Peyer's patch (tissue), 4 donors: Measurements from ENCODE around the gene IFFO2.

Experiments
- POLR2A ChIP-seq, 2 donors: fragments of 450-650 bp; IDR thresholded peaks; one replicate each; pipeline ENCODE4 v1.5.1; 2017; ENCODE audit warnings: antibody characterized with exemption in 2 of 2, mild to moderate bottlenecking in 2 of 2, moderate library complexity in 2 of 2
- TF ChIP-seq, protein P1 (sequence below), 6 experiments: fragments of 450-650 bp in 4 of 6; fragments of 200-600 bp in 2 of 6; sonication (generic) in 1 of 6; IDR thresholded peaks; one replicate each; pipeline ENCODE4 v1.5.1; 2017 to 2019; ENCODE audit warnings: antibody characterized with exemption in 6 of 6, mild to moderate bottlenecking in 3 of 6, moderate library complexity in 1 of 6

DNA sequence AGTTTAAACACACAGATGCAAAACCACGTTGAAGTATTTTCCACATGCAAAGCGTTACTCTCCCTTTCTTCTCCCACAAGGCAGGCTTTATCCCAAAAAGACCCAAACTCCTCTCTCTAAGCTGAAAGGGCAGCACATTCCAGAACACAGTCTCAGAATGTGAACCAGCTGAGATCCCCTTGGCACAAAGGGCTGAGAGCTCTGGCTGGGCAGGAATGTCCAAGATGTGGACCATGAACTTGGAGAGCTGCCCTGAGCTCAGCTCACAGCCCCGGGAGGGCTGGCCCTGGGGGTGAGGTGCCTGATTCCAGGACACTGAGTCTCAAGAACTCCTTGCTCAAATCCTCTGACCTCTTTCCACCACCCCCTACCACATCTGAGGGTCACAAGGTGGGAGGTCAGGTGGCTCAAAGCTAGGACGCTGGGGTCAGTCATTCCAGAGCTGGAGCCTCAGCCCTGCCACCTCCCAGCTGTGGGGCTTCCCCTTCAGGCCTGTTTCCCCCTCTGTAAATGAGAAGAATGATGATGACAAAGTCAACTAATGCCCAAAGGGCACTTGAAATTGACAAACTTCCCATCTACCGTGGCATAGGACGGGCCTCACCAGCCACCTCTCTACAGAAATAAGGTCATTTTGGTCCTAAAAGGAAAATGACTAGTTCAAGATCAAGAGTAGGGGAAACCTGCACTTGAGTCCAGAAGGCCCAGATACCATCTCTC, 65.6 kb downstream of the IFFO2 start:
- TF ChIP-seq, protein P1, sequence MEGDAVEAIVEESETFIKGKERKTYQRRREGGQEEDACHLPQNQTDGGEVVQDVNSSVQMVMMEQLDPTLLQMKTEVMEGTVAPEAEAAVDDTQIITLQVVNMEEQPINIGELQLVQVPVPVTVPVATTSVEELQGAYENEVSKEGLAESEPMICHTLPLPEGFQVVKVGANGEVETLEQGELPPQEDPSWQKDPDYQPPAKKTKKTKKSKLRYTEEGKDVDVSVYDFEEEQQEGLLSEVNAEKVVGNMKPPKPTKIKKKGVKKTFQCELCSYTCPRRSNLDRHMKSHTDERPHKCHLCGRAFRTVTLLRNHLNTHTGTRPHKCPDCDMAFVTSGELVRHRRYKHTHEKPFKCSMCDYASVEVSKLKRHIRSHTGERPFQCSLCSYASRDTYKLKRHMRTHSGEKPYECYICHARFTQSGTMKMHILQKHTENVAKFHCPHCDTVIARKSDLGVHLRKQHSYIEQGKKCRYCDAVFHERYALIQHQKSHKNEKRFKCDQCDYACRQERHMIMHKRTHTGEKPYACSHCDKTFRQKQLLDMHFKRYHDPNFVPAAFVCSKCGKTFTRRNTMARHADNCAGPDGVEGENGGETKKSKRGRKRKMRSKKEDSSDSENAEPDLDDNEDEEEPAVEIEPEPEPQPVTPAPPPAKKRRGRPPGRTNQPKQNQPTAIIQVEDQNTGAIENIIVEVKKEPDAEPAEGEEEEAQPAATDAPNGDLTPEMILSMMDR (IDR thresholded peaks at IDR 0.05): no peak
- TF ChIP-seq POLR2A (IDR thresholded peaks at IDR 0.05): no peak
